C1 segment of cervical spinal cord (tissue), 14 donors: ENCODE data around the gene FOXL3.

ENCODE experiments used
- DNase-seq, 14 donors: peaks; one replicate each; lab custom pipeline; 2025; lab: John Stamatoyannopoulos, UW

The FOXL3 gene

DNA sequence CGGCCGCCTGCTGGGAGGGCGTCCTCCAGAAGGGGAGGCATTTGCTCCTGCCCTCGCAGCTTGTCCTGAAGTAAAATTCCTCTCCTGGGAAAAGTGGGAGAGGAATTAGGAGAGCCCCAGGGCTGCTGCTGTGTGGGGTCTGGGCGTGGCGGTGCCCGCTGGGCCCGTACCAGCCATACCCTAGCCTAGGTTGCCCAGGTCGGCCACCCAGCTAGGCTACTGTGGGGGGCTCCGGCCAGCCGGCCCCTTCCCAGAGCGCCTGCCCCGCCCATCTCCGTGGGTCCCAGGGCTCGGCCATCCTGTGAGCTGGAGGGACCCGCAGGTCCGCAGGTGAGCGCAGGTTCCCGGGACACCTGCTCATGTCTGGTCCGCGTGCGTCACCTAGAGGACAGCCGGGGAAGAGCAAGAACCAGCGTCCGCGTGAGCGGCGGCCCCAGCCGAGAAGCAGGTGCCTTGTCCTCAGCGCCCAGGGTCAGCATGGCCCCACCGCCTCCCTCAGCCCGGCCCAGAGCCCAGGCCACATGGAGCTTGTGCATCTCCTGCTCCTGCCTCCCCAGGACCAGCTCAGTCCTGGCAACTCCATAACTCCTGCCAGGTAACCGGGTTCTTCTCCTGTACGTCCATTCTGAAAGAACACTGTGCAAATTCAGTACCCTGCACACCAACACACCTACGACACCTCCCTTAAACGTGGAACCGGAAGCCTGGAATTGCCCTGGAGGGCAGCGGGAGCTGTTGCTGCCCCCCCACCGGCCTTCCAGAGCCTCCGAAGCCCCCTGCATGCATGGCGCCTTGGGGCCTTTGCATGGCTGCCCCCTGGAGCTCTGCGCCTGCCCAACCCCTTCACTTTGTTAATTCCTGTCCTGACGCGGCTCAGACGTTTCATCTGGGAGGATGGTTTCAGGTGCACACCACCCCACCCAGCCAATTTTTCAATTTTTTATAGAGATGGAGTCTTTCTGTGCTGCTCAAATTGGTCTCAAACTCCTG, 22.8 kb upstream of the FOXL3 start:
- DNase-seq: no peak

DNA sequence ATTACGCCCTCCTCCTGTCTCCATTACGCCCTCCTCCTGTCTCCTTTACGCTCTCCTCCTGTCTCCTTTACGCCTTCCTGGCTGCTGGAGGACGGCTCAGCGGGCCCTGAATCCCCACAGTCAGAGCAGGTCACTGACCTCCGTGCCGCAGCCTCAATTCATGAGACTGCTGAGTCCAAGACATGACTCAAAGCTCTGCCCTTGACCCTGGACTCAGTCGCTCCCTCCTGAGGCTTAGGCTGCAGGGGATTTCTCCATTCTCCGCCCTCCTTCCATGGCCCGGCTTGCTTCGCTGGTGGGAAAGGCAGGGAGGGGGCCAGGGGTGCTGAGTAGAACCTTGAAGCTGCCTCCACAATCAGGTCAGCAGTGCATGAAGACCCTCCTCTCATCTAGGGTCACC, 21.0 kb upstream of the FOXL3 start:
- no peak for DNase-seq

- no peak for DNase-seq
Measured at GRCh38 chr7:269721-270120, 20.2 kb upstream of the FOXL3 start.

- DNase-seq: no peak
Measured at GRCh38 chr7:270351-270983, 19.5 kb upstream of the FOXL3 start.

- no peak for DNase-seq
Measured at GRCh38 chr7:271266-272107, 18.5 kb upstream of the FOXL3 start.

DNA sequence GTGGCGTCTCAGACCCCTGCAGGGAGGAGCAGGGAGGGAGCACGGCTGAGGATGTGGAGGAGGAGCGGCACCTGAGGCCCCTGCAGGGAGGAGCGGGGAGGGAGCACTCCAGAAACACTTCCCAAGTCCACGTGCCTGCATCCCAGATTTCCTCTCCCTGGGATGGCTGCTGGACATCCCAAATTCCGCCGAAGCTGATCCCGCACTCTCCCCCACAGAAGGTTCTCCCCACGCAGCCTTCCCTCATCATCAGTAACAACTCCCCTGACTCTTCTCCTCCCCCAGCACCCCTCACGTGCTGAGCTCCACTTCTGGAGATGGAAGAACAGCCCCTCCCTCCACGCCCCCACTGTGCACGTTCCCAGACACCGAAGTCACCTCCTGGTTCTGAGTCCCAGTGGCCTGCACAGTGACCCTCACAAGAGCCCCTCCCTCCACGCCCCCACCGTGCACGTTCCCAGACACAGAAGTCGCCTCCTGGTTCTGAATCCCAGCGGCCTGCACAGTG, 17.8 kb upstream of the FOXL3 start:
- no peak for DNase-seq

DNA sequence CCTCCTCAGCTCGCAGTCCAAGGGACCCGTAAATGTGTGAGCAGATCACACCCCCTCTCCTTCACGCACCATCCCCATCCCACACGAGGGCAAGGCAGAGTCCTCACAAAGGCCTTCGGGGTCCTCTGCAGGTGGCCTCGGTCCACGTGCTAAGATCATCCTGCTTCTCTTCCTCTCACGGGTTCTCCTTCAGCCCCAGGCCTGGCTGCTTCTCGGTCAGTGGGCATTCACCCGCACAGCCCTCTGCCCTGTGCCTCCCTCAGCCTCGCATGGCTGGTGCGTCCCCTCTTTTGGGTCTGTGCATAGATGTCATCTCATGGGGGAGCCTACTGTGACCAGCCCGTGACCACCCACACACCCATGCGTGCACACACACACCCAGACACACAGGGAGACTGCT, 17.3 kb upstream of the FOXL3 start:
- no peak for DNase-seq

GRCh38 chr7:273327-273726, 16.6 kb upstream of the FOXL3 start:
- no peak for DNase-seq

DNA sequence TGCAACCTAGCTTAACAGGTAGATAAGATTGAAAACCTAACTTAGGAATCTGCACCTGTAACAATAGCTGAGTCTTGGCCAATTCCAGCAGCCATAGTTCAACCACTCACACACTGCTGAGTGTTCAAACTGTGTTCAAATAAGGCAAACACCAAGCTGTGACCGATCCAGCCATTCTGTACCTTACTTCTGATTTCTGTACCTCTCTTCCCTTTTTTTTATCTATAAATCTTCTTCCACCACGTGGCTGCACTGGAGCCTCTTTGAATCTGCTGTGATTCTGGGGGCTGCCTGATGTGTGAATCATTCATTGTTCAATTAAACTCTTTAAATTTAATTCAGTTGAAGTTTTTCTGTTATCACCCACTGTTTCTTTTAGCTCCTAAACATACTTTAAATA, 15.7 kb upstream of the FOXL3 start:
- DNase-seq: no peak

- no peak for DNase-seq
Measured at GRCh38 chr7:276230-276835, 13.6 kb upstream of the FOXL3 start.

GRCh38 chr7:277228-277627, 12.7 kb upstream of the FOXL3 start:
- no peak for DNase-seq

- DNase-seq: no peak
Measured at GRCh38 chr7:278081-278480, 11.9 kb upstream of the FOXL3 start.

DNA sequence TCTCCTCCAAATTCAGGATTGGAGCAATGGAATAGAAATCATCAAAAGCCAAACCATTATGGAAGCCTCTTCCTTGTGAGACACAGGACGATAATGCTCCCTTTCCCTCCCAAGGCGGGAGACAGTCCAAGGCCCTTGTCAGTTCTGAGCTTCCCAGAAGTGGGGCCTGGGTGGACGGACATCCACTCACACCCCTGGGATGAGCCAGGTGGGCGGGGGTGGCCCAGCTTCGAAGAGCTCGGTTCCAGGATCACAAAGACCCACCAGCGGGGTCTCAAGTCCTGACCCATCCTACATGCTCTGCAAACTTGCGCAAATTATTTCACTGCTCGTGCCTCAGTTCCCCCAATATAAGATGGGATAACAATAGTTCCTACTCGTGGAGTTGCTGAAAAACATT, 10.1 kb upstream of the FOXL3 start:
- DNase-seq: no peak

- DNase-seq: no peak
Measured at GRCh38 chr7:280461-280860, 9.5 kb upstream of the FOXL3 start.

DNA sequence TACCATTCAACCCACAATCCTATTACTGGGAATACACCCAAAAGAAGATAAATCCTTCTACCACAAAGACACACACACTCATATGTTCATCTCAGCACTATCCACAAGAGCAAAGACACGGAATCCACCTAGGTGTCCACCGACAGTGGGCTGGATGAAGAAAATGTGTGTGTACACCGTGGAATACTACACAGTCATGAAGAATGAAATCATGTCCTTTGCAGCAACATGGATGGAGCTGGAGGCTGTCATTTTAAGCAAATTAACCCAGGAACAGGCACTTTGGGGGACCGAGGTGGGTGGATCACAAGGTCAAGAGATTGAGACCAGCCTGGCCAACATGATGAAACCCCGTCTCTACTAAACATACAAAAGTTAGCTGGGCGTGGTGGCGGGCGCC, 8.3 kb upstream of the FOXL3 start:
- no peak for DNase-seq

DNA sequence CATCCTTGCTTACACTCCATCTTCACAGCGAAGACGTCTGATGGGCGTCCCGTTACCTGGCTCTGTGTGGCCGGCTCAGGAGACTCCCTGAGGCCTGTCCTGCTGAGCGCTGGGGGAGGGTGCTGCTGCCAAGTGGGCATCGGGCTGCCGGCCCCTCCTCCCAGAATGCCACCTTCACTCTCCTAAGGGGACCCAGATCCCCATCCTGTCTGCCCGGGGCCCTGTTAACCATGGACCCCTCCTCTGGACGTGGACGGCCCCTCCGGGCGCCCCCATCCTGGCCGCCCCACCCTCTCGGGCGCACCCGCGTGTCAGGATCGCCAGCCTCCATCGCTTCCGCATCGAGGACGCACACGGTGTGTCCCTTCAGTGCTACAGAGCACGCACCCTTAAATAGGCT, 7.3 kb upstream of the FOXL3 start:
- no peak for DNase-seq

DNA sequence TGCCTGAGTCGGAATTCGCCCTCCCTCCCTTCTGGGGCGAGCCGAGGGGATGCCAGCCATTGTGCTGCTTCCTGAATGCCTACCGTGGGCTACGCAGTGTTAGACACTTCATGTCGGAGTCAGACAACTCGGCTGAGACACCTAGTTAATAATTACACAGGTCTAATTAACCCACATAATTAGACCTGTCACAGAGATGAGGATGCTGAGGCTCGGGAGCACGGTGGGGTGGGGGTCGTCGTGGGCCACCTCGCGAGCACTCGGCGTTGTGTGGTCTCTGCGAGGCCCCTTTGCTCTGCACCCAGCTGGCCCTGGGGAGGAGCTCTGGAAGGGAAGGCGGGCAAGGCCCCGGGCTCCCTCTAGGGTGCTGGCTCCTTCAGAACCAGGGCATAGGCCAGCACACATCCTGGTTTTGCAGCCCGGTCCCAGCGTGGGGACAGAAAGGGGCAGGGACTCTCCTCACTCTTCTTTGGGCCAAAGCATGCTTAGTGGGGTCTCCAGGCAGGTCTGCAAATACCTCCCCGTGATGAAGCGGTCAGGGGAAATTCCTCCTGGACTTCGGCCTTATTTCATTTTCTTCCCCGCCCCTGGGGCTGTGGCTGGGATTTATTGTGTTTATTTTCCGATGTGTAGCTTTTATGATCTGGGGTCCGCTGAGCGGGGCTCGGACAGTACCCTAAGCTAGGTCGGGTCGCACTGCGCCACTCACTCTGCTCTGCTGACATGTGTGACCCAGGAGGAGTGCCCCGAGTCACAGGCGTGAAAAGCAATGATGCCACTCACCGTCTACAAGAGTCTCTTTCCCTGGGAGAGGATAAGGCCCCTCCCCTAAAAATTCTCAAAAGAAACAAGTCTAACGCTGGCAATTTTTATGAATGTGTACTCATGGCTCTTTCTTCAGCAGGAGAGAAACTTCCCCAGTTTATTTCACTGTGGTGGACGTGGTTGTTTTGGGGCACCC, 4.9 kb upstream of the FOXL3 start:
- DNase-seq: no peak

DNA sequence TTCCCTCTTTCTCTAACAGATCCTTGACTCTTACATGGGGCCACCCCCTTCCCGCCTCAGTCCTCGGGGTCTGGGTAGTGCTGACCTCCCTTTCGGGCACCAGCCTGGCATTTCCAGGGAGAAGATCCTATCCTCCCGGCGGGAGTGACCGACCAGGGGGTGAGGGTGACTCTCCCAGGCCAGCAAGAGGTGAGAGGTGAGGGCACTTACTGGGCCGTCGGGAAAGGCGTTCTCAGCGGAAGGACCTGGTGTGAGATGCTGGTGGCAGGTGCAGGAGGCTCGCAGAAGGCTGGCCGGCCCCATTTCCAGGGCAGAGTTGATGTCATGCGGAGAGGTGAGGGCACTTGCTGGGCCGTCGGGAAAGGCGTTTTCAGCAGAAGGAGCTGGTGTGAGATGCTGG, 4.2 kb upstream of the FOXL3 start:
- no peak for DNase-seq

DNA sequence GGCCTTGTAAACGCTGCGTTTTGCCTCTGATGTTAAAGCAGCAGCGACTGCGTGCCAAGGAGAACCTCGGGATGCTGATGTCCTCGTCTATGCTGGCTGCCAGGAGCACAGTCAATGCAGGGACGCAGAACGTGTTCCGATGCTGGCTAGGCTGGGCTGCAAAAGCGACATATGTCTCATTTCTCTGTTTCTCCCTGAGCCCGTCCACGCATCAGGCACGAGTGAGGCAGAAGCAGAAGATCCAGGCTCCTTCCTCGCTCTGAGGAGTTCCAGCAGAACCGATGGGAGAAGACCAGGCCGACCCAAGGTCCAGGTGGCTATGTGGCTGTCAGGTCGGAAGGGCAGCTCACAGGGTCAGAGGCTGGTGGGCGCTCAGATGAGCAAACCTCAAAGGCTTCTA, 3.7 kb upstream of the FOXL3 start:
- DNase-seq: no peak

- no peak for DNase-seq
Measured at GRCh38 chr7:288671-289101, 1.3 kb upstream of the FOXL3 start.
